H1 (cell line): Measurements from ENCODE around the gene MAP7D1.

Experiments
- ATF3 ChIP-seq: IDR thresholded peaks from 2 replicates; pipeline ENCODE4 v1.6.1; 2011; ENCODE audit warnings: low read depth, mild to moderate bottlenecking, low read length; ENCODE audit not compliant: insufficient read depth
- CTCF ChIP-seq, 3 experiments: IDR thresholded peaks; 1 replicate in 2 of 3; 2 replicates in 1 of 3; pipeline versions ENCODE4 v1.5.1 to v1.6.1; 2011; ENCODE audit warnings: low read length in 3 of 3, mild to moderate bottlenecking in 3 of 3, inconsistent platforms in 2 of 3, low read depth in 1 of 3, moderate library complexity in 1 of 3; ENCODE audit not compliant: insufficient read depth in 1 of 3; ENCODE audit errors: control extremely low read depth in 1 of 3
- EZH2 ChIP-seq: fragments of 200-600 bp; sonication (generic); IDR thresholded peaks from 2 replicates; pipeline ENCODE4 v1.7.1; 2012; ENCODE audit warnings: low read depth, mild to moderate bottlenecking, moderate library complexity, low read length, inconsistent platforms; ENCODE audit not compliant: severe bottlenecking
- HDAC2 ChIP-seq, 2 experiments: fragments of 300-600 bp in 1 of 2; sonication (generic) in 1 of 2; IDR thresholded peaks; 2 replicates each; pipeline ENCODE4 v1.6.1; 2011 to 2012; ENCODE audit warnings: low read depth in 2 of 2, low read length in 2 of 2, mild to moderate bottlenecking in 2 of 2, moderate library complexity in 2 of 2, borderline replicate concordance in 1 of 2, inconsistent platforms in 1 of 2
- JUN ChIP-seq: IDR thresholded peaks from 2 replicates; pipeline ENCODE4 v1.6.1; 2011; ENCODE audit warnings: low read depth, mild to moderate bottlenecking, improper control_type of control experiment, low read length
- MAFK ChIP-seq: IDR thresholded peaks from 2 replicates; pipeline ENCODE4 v1.6.1; 2012; ENCODE audit warnings: low read depth, mild to moderate bottlenecking, improper control_type of control experiment, low read length
- NANOG ChIP-seq: IDR thresholded peaks from 2 replicates; pipeline ENCODE4 v1.6.1; 2011; ENCODE audit warnings: low read length, low read depth, mild to moderate bottlenecking, inconsistent platforms; ENCODE audit not compliant: insufficient read depth, poor library complexity, severe bottlenecking
- POLR2A ChIP-seq, 2 experiments: IDR thresholded peaks; 1 replicate in 1 of 2; 2 replicates in 1 of 2; pipeline ENCODE4 v1.6.1; 2011; ENCODE audit warnings: low read depth in 2 of 2, low read length in 2 of 2, mild to moderate bottlenecking in 2 of 2; ENCODE audit errors: control extremely low read depth in 1 of 2
- RAD21 ChIP-seq, 2 experiments: IDR thresholded peaks in 1 of 2; conservative IDR thresholded peaks in 1 of 2; 2 replicates each; pipeline ENCODE4 v1.6.1; 2011; ENCODE audit warnings: low read depth in 2 of 2, low read length in 2 of 2, improper control_type of control experiment in 1 of 2, inconsistent platforms in 1 of 2, mild to moderate bottlenecking in 1 of 2, moderate library complexity in 1 of 2
- RBBP5 ChIP-seq: IDR thresholded peaks from 2 replicates; pipeline ENCODE4 v1.7.1; 2012; ENCODE audit warnings: low read depth, mild to moderate bottlenecking, inconsistent platforms, low read length, moderate library complexity, borderline replicate concordance
- RFX5 ChIP-seq: IDR thresholded peaks from 2 replicates; pipeline ENCODE4 v1.6.1; 2011; ENCODE audit warnings: low read depth, low read length, improper control_type of control experiment, borderline replicate concordance
- TCF12 ChIP-seq: IDR thresholded peaks from 2 replicates; pipeline ENCODE4 v1.6.1; 2011; ENCODE audit warnings: low read depth, mild to moderate bottlenecking, low read length
- ZNF274 ChIP-seq: IDR thresholded peaks from 2 replicates; pipeline ENCODE4 v1.7.0; 2012; ENCODE audit warnings: low read length, borderline replicate concordance; ENCODE audit errors: extremely low read depth

- TF ChIP-seq TCF12 (no peak), CTCF (IDR thresholded peaks at IDR 0.05; ENCODE audit: control extremely low read depth in 1 of 3, insufficient read depth in 1 of 3, low read depth in 1 of 3, low read length in 3 of 3) (no peak), POLR2A (IDR thresholded peaks at IDR 0.05; ENCODE audit: control extremely low read depth in 1 of 2, low read depth in 2 of 2, low read length in 2 of 2) (no peak), RAD21 (IDR thresholded peaks at IDR 0.05 in 1 of 2, conservative IDR thresholded peaks at IDR 0.05 in 1 of 2; ENCODE audit: low read depth in 2 of 2, low read length in 2 of 2) (no peak), EZH2 (no peak), MAFK (no peak), NANOG (no peak), ATF3 (no peak), RFX5 (no peak), ZNF274 (no peak), RBBP5 (no peak), HDAC2 (IDR thresholded peaks at IDR 0.05; ENCODE audit: borderline replicate concordance in 1 of 2, low read depth in 2 of 2, low read length in 2 of 2) (no peak), JUN (no peak)
Measured at GRCh38 chr1:36208978-36209703, 53.2 kb downstream of the MAP7D1 start.
